Hematopoietic multipotent progenitor cell (in vitro differentiated cells): ENCODE results near the gene NFATC1. TPM values are rescaled to one million over a fixed set of nuclear protein-coding genes. Genes with fewer than 3 reads are reported as not detected.
A peak's percentile ranks its signal among the peaks of the same experiment; 100 is the strongest.

Experiments used
- DNase-seq, 3 donors: peaks; one replicate each; pipeline ENCODE4 v3.0.0-alpha.2; 2011 to 2015; ENCODE audit warnings: low read depth in 2 of 3, low spot score in 2 of 3
- total RNA-seq: library from RNA; depleted of rRNA; stranded (reverse); fragments of >200 nt; gene quantifications from one replicate; pipeline ENCODE4 v1.2.3, GENCODE V29; 2012

NFATC1 gene
- total RNA-seq, 1 donor: 49.3 TPM

DNA sequence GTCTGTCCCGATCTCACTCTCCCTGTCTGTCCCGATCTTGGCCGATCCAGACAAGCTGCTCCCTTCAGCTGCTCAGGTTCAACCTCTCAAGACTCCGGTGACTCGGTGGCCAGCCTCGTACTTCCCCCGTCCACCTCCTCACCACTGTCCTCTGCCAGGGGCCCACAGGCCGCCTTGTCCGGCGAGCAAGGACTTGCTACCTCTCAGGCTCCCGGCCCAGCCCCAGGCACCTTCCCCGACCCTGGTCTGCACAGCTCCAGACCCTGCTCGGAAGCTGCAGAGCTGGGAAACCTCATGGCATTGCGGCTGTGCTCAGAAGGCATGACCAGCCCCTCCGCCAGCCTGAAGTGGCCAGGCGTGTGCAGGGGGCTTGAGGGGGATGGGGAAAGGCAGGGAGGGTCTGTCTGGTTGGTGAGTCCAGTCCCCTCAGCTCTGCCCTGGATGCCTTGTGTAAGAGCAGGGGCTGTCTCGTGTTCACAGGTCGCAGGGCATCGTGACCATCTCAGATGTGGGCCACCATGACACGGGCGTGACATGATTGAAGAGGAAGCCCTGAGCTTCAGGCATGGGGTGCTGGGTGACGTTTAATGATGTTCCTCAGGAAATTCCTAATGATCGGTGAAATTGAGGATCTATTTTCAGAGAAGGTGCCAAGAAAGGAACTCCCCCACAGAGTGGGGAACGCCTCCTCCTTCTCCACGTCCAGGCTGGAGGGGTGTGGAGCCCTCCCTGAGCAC is 162.6 kb downstream of the NFATC1 start:
- DNase-seq: no peak

DNA sequence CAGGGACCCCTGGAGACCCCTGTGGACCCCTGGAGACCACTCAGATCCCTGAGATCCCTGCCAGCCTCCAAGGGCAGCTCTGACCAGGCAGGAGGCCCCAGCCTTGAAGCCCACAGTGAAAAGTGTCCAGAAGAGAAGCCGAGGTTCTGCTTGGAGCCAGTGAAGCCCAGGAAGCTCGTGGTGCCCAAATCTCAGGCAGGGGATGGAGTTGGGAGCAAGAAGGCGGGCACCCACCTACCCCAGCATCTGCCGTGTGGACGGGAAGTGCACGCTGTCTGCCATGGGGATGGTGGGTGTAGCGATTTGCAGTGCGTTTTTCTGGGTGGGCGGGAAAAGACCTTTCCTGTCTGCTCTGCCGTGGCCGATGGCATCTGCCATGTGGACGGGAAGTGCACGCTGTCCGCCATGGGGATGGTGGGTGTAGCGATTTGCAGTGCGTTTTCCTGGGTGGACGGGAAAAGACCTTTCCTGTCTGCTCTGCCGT is 163.2 kb downstream of the NFATC1 start:
- no peak for DNase-seq

DNA sequence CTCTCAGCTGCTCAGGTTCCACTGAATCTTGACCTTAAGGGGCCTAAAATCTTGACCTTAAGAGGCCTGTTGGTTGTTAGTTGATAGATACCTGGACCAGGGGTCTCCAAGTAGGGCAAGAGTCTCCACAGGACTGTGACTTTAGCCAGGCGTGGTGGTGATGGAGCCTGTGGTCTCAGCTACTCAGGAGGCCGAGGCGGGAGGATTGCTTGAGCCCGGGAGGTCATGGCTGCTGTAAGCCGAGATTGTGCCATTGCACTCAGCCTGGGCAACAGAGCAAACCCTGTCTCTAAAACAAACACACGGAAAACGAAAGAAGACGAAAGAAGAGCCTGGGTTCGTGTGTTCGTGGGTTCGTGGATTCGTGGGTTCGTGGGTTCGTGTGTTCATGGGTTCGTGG is 163.7 kb downstream of the NFATC1 start:
- DNase-seq: no peak

DNA sequence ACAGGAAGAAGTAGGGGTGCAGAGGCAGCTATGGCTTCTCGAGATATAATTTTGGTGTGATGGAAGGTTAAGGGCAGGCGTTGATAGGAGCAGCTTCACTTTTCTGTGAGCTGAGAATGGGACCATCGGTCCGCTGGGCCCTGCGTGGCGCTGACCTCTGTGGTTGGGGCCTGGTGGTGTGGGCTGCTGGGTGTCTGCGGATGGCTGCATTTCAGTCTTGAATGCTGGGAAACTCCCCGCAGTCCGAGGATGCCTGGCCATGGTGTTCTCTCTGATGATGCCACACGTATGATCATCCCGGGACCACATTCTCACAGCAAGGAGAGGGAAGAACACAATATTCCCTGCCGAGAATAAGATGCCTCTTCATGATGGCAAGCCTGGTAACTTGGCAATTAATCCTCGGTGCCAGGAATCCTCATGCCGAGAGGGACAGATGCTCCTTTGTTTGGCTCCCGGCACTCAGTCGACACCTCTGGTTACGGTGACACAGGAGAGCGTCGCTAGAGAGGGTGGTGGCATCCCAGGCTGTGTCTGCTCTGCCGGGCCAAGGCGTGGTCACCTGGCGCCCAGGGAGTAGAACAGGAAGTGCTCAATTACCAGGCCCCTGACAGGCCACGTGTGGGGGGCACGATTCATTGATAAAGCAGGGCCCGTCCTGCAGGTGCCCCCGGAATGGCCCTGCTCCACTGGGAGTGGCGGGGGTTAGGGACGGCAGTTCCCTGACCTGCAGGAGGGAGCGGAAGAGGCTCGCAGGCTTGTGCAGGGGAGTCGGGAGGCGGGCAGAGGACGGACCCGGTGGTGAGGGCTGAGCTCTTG is 164.5 kb downstream of the NFATC1 start:
- DNase-seq: no peak

DNA sequence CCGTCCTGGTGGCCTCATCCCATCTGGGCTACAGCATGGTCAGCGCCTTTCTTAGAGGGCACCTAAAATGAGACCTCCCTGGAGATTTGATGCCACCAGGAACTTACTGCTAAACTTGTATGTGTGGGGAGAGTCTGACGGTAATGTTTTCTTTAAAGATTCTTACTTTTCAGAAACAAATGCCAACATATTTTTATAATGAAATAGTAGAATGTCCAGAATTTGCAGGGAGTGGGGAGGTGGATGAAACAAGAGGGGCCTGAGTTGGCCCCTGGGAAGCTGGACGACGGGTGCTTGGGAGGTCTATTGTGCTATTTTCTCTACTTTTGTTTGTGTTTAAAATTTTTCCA is 165.1 kb downstream of the NFATC1 start:
- no peak for DNase-seq

DNA sequence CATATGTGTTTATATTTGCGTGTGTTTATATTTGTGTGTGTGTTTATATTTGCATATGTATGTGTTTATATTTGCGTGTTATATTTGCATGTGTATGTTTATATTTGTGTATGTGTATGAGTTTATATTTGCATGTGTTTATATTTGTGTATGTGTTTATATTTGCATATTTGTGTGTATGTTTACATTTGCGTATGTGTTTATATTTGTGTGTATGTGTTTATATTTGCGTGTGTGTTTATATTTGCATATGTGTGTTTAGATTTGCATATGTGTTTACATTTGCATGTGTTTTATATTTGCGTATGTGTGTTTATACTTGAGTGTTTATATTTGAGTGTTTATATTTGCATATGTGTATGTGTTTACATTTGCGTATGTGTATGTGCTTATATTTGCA is 168.2 kb downstream of the NFATC1 start:
- no peak for DNase-seq

DNA sequence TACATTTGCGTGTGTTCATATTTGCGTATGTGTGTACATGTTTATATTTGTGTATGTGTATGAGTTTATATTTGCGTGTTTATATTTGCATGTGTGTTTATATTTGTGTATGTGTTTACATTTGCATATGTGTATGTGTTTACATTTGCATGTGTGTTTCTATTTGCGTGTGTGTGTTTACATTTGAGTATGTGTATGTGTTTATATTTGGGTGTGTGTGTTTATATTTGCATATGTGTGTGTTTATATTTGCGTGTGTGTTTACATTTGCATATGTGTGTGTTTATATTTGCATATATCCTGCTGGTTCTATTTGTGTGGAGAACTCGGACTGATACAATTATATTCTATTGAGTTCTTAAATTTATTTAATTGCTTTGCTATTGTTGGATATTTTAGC is 168.7 kb downstream of the NFATC1 start:
- DNase-seq: no peak

DNA sequence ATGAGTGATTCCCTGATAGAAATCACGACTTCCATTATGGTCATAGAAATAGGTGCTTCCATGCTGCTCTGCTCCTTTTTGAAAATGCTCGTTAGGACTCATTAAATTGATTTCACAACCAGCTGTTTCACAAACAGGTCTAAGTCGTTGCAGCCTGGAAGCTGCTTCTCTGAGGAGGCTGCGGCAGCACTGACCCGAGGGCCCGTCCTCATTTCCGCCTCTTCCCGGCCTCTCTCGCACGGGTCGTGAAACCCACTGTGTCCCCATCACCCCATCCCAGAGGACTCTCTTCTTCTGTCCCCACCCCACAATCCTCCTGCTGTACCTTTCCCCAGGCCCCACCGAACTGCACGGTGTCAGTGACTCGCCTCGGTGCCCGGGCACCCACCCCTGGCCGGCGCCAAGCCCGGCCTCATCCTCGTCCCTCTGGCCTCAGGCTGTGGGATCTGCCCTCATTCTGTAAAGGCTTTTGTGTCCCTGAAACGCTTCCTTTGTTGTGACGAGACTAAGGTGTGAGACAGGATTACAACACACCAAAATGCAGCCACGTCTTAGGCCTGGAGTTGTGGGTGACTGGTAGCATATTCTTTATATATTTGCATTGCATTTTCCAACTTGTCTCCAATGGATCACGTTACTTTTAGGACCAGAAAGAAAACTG is 171.2 kb downstream of the NFATC1 start:
- DNase-seq: no peak

DNA sequence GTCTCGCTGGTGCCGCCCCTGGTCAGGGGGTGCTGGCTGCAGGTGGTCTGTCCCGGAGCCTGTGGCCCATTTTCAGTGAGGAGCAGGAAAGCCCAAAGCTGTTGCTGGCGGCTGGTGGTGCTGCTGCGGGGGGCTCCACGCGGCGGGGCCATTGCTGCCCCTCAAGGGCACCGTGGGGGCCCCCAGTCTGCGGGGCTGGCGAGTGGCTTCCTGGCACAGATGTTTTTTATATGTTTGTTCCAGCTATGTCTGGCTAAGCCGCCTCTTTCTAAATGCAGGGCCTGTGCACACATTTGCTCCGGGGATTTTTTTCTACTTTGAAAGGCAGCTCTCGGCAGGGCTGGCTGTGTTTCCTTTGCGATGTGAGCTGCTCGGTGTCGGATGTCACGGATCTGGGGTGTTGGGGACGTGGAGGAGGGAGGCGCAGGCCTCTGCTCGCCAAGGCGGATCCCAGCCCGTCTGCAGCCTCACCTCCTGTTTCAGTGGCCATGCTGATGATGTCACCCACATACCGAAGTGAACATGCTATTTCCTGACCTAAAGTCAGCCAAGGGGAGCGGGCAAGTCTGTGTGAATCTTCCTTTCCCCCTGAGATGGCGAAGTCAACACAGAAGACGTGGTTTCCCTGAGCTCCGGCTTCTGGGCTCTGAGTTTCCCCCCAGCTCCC is 171.9 kb downstream of the NFATC1 start:
- DNase-seq: no peak

DNA sequence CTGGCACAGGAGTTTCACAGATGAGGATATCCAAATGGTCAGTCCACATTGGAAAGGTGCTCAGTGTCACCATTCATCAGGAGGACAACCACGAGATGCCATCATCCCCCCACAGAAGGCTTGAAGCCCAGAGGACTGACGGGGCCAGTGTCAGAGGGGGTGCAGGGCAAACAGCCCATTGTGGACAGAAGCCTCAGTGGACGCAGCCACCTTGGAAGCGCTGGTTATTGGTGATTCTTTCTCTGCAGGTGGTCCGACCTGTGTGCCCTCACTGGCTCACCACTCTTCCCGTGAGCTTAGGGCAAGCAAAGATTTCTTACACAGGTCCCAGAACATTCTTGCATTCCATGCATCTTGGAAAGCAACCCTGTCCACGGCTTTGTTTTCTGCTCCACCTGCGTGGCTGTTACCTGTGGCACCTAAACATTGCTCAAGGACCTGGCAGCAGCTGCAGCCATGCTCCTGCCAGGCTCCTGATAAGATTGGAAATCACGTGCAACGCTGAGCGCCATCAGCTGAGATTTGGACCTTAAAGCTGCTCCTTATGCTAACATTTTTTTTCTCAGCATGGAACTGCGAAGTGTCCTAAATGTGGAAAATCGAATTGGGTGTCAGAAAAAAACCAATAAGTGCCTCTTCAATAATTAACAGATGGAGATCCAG is 172.9 kb downstream of the NFATC1 start:
- DNase-seq: no peak

DNA sequence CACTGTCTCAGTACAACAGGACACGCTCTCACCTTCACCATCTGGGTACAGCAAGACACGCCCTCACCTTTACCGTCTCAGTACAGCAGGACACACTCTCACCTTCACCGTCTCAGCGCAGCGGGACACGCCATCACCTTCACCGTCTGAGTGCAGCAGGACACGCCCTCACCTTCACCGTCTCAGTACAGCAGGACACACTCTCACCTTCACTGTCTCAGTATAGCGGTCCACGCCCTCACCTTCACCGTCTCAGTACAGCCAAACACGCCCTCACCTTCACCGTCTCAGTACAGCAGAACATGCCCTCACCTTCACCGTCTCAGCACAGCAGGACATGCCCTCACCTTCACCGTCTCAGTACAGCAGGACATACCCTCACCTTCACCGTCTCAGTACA is 174.0 kb downstream of the NFATC1 start:
- no peak for DNase-seq

DNA sequence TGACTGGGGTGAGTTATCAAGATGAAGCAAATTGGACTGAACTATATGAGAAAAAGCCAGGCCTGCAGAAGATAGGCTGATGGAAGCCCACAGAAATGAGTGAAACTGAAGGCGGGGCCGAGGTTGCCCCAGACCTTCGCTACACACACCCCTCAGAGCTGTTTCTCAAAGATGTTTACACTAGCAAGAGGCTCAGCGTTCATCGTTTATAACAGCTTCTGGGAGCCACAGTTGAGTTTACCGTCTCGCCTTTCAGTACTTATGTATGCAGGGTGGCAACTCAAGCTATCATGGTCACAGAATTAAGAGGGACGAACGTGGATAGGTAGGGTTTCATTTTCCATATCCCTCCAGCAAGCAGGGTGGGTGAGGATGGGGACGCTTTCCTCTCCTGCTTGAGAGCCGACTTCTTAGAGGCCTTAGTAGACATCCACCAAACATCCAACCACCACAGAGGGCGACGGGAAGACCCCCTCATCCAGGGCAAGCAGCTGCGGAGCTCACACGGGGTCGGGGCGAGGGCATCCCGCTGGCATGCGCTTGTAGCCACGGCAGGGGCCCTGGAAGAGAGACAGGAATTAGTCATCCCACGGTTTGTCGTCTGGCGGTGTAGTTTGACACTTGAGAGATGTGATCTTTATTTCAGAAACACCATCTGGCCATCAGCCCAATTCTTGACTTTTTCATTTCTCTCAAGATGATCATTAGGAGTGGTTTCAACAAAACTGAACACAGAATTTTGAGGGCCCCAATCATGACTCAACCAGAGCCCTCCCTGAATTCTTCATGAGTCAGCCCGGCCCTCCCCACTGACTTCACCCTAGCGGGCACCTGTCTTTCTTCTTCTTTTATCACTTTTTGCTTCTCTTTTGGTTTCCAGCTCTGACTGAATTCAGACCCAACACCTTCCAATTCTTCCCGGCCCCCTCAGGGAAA is 174.8 kb downstream of the NFATC1 start:
- peak in 2 of 3 donors; percentile 33 to 34 for DNase-seq

DNA sequence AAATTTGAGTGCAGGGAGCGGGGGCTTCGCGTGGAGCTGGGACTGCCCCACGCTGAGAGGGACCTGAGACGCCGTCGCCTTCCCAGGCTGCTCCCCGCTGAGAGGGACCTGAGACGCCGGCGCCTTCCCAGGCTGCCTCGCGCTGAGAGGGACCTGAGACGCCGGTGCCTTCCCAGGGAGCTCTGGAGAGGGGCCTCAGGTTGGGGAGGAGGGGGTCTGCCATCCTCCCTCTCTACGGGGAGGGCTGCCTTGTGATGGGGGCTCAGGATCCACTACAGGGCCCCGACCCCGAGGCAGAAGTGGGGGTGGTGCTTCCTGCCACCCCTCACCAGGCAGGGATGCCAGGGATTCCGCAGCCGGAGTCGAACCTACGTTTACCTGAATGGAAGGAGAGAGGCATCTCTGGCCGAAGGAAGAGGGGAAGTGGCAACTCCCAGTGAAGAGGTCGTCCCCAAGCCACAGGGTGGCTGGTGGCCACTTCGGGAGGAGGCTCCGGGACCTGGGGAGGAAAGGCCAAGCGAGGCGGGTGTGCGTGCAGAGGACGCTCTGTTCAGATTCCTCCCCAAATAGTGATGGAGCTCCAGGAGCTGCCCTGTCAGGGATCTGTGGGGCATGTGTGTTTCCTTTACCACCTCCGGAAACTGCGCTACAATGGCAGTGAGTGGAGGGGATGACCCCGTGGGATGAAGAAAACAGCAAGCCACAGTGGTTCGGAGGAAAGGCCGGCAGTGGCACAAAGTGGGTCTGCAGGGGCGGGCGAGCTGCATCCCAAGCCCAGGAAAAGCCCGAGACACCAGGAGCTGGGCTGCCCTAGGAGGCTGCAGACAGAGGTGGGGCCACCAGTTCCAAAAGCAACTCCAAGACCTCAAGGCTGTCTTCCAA is 175.7 kb downstream of the NFATC1 start:
- DNase-seq: no peak

DNA sequence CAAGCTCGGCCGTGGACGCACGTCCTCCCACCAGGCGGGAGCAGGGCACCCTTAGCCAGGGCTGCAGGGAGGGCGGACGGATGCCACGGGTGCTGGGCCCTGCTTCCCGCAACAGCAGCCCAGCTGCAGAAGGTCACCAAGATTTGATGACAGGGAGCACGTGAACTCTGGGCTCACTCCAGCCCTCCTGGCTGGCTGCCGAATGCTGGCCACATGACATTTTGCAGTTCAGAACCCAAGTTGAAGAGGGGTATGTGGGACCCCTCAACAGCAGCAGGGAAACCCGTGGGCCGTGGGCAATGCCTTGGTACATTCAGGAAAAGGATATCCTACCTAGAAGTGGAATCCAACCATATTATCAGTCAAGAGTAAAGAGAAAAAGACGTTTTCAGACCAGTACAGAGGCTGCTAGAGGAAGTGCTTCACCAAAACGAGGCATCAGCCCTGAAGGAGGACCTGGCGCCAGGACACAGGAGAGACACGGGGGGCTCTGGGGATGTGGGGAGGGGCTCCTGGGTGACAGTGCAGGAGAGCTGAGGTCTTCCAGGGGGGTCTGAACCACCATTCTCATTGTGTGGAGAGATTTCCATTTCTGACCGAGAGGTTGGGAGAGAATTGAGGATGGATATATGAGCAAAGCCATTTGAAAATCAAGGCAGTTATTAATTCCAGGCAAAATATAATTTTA is 176.5 kb downstream of the NFATC1 start:
- DNase-seq: no peak

DNA sequence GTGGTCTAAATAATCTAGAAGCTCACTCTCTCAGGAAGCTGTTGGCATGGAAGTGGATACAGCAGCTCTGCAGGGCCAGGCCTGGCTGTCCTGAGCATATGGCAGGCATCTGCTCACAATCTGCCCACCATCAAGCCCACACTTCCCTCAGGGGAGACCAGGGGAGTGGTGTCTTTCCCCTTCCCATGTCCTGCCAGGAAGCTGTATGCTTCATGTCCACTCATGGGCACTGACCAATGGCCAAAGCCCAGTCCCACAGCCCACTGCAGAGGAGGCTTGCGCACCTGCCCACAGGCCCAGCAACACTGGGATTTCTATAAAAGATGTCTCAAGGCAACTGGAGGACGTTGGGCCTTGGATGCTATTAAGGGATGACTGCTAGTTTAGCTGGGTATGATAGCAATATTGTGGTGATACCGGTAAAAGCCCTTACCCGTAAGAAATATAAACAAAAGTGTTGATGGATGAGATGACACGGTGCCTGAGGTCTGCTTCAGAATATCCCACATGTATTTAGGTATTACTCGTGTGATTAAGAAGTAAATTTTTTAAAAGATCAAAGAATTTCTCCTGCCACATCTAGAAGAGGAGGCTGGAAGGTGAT is 177.2 kb downstream of the NFATC1 start:
- no peak for DNase-seq

DNA sequence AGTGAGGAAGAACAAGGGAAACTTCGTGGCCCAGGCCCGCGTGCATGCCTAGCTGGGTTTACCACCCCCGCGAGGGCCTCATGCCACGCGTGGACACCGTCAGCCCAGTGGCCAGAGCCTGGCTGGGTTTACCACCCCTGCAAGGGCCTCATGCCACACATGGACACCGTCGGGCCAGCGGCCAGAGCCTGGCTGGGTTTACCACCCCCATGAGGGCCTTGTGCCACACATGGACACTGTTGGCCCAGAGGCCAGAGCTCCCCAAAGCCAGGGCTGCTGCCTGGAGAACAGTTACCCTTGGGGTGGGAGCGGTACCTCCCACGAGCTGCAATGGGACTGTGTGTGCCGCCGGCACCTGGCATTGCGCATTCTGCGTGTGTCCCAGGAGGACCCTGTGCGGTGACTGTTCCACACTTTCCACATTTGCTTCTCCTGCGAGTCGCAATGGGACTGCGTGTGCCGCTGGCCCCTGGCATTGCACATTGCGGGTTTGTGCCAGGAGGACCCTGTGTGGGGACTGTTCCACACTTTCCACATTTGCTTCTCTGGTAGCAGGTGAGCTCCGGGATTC is 178.3 kb downstream of the NFATC1 start:
- DNase-seq: no peak

DNA sequence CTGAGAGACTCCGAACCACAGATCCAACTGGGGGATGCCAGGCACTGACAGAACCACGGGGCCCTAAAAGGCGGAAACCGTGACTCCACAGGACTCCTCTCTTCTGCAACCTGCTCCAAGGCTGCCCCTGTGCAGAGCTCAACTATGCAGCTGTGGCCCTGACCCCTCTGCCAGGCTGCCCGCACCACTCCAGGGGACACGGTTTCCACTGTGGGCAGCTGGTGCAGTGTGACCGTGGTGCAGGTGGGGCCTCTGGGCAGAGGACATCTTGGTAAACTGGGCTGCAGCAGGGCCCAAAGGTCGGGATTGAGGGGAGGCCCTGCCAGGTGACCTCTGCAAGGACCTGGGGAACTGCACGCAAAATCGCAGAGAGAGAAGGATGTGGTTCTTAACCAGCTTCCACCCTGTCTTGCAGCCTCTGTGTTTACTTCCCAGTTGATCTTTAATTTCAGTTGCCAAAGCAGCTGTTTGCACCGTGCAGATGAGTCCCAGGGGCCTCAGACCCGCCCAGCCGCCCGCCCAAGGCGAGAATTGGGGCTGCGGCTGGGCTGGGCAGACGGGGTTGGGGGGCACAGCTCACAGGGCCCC is 179.3 kb downstream of the NFATC1 start:
- DNase-seq: peak in 2 of 3 donors; percentile 28 to 69
